Right kidney (tissue), 1 donor: Measurements from ENCODE around the gene KCNK18.
"Not testable (repeated sequence)": the region's sequence is repeated elsewhere in the genome, so short reads cannot be mapped to it uniquely, and the experiment has no call there.

Experiments
- DNase-seq: peaks from one replicate; pipeline ENCODE4 v3.0.0-alpha.2; 2016

Gene KCNK18

DNA sequence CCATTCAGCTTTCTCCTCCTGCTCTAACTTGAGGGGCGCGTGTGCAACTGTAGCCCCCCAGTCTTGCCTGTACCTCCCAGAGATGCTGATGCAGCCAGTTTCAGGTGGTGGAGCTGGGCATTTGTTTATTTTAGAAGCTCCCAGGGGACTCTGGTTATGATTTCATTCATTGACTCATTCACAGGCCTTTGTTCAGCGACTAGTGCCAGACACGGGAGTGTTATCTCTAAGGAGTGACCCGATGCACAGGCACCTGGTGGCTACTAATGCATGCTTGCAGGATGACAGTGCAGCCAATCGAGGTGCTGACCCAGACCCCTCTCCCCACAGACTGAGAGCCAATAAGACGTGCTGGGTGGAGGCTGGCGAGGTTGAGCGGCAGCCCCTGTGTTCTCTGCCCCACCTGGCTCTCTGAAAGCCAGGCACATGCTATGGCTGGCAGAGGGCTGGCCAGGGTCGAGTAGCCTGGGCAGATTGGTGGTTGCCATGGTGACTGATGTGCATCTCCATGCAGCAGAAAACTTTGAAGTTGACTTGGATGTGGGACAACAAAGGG is 23.9 kb downstream of the KCNK18 start:
- DNase-seq = no peak

DNA sequence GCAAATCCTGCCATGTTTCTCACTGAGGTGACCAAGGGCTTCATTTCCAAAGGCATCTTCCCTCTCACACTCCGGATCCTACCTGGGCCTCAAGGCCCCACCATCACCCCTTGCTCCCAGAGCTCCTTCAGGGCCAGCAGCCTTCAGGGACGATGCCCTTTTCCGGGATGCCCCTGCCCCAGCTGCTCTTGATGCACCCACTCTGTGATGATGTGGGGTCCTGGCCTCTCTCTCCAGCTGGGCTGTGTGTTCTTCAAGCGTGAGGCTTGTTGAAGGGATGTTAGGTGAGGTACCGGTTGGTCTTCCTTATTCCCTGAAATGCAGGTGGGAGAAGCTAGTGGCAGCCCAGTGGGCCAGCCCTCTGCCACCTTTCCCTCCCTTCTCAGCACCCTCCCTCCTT is 25.3 kb downstream of the KCNK18 start:
- no peak for DNase-seq

DNA sequence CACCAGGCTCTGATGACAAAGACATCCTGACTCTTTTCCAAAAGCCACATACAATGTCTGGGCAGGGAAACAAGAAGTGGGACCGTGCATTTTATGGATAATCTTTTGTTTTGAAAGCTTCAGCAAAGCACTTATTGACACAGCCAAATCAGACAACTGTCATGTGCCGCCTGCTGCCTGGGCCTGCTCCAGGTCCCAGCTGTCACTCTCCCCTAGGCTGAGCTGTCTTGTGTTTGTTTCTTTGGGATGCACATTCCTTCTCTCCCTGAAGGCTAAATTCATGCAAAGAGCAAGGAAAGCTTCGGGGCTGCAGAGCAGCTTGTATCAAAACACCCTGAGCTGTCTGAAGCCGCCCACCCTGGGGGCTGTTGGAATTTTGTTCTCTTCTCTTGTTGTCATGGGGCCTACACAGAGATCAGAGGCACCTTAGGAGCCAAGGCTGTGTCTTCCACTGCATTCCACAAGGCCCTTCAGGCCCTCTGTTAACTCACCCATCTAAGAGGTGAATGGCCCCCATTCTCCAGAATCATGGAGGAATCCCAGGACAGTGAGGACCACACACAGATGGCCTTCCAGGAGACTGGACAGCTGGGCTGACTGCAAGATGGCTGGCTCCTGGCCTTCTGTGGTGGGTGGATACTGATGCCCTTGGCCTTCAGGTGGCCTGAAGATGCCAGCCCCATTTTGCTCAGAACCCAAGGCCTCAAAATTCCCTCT is 25.8 kb downstream of the KCNK18 start:
- no peak for DNase-seq

DNA sequence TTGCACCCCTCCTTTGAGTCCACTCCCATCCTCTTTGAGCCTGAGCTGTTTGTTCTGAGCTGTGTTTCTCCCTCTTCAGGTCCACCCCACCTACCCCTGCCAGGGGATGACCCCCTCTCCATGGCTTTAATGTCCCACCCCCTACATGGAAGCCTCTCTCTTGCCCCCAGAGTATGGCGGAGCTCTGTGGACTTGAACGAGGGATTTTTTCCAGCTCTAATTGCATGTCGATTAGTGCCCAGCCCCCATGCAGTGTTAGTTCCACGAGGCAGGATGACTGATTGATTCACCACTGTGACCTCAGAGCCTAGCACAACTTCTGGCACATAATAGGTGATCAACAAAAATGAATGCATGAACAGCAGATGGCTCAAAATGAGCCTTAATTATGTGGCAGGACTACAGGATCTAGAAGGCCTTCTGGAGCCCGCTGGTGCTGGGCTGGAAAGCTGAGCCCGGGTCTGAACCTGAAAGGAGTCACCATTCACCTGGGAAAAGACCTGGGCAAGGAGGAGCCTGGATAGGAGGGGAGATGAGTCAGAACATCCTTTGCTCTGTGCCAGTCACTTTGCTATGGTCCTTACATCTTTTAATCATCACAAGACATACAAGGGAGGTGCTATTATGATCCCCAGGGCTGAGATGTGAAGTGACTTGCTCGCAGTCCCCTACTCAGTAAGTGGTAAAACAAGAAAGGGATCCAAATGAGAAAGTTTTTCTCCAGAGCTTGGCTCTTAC is 26.6 kb downstream of the KCNK18 start:
- DNase-seq = no peak

DNA sequence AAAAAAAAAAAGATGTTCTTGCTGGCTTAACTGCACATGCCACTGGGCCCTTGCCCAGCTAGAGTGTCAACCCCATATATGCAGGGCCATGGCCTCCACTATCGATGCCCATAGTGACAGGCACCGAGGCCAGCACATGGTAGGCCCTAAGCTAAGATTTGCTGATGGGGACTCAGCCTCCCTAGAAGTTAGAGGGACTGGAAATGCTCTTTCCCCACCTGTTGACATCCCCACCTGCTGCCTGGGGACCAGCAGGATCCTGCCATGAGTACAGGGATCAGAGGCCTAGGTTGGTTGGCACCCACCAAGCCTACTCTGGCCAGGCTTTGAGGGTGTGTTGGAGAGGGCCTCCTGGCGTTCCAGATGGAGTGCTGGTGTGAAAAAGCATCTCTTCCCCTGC is 27.6 kb downstream of the KCNK18 start:
- no peak for DNase-seq

DNA sequence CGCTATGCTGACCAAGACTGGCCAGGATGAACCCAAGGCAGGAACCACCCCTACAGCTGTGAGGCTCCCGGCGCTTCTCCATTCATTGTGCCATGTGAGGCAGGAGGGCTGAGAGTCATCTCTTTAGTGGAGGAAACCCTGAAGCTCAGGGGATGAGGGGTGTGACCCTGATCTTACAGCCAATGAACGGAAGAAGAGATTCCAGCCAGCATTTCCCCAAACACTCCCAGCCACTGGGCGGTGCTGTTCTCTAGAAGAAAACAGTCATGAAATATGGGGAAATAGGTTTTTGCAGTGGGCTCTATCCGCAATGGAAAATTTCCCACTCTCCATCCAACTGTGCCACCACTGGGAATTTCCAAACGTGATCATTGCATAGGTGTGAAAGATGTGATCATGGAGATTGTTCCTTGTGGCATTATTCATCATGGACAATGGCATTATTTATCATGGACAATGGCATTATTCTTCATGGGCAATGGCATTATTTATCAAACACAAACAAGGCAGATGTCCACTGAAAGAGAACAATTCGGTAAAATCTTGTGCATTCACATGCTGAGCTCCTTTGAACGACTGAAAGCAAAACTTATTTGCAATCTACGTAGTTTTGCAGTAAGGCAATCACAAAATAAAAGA is 29.6 kb downstream of the KCNK18 start:
- DNase-seq = no peak

DNA sequence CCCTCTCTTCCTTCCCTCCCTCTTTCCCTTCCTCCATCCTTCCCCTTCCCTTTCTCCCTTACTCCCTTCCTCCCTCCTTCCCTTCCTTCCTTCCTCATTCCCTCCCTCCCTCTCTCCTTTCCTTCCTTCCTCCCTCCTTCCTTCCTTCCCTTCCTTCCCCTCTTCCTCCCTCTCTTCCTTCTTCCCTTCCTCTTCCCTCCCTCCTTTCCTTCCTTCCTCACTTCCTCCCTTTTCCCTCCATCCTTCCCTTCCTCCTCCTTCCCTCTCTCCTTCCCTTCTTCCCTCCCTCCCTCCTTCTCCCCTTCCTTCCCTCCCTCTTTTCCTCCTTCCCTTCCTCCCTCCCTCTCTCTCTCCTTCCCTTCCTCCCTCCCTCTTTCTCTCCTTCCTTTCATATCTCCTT is 30.9 kb downstream of the KCNK18 start:
- no peak for DNase-seq

DNA sequence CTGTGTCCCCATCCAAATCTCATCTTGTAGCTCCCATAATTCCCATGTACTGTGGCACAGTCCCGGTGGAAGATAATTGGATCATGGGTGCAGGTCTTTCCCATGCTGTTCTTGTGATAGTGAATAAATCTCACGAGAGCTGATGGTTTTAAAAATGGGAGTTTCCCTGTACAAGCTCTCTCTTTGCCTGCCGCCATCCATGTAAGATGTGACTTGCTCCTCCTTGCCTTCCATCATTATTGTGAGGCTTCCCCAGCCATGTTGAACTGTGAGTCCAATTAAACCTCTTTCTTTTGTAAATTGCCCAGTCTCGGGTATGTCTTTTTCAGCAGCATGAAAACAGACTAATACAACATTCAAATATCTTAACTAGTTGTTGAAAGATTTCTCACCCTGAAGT is 32.8 kb downstream of the KCNK18 start:
- not testable (repeated sequence) for DNase-seq

DNA sequence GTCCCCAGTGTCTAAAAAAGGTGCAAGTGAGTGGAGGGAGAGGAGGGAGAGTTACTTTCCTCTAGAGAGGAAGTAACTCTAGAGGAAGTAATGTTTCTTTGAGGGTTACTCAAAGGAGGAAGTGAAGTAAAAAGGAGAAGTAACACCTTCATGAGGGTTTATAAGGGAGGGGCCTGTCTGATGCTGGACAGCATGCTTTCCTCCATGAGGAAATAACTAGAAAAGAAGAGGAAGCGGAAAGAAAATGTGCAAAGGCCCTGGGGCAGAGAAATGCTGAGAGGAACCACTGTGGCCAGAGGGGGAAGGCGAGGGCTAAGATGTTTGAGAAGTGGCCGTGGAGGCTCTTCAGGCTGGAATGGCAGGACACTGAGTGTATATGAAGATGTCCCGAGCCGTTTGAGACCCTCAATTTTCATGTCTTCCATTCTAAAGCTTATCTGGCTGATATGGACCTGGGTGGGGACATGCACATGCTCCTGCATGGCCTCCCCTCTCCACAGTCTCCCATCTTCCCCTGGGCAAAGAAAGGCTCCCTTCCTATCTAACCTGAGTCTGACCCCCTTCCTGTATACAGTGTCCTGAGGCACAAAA is 40.2 kb downstream of the KCNK18 start:
- DNase-seq = no peak

DNA sequence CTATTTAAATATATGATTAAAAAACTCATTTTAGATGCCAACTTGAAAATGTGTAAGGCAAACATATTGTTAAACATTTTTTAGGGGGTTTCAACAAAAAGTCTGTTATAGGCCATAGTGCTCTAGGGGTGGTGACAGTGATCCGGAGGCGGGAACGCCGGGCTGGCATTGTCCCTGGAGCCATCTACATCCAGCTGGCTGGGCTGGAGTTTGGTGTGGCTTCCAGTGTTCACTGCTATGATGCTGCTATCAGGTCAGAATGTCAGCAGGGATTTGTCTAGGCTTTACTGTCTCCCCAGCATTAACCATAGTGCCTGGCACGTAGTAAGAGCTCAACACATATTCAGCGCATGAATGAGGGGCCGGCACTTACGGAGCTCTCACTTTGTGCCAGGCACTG is 41.8 kb downstream of the KCNK18 start:
- DNase-seq = no peak

DNA sequence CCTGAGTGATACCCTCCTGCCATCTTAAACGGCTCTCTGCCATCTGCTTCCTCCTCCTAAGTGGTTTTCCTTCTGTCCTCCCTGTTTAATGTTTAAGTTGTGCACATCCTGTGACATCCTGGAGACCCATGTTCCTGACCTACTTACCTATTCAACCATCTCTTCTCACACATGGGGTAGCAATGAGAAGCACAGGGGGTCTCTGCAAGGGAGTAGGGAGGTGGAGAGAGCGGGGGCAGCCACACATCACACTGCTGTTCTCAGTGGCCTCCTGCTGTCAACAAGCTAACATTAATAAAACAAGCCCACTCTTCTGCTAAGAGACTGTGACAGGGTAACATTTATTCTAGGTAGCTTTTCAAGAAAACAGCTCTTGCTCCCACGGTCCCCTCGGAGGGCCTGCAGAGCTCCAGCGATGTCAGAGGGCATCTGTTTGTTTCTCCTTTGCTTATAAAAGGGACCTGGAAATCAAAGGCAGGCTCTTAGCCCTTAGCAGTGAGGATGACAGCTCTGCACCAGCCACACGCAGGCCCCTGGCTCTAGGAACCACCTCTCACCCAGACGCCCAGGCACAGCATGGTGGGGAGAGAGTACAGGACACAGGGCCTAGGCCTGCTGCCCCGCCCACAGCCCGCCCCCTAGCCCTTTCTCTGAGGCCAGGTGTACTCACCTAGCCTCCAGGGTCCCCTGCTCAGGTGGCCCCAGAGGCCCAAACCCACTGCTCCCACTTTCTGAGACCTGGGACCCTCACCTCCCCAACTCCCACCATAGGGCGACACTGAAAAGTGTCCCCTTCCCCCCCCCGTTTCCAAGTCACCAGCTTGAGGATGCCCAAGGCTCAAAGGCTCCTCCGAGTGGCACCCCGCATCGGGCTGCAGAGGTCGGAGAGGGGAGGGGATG is 42.7 kb downstream of the KCNK18 start:
- no peak for DNase-seq

DNA sequence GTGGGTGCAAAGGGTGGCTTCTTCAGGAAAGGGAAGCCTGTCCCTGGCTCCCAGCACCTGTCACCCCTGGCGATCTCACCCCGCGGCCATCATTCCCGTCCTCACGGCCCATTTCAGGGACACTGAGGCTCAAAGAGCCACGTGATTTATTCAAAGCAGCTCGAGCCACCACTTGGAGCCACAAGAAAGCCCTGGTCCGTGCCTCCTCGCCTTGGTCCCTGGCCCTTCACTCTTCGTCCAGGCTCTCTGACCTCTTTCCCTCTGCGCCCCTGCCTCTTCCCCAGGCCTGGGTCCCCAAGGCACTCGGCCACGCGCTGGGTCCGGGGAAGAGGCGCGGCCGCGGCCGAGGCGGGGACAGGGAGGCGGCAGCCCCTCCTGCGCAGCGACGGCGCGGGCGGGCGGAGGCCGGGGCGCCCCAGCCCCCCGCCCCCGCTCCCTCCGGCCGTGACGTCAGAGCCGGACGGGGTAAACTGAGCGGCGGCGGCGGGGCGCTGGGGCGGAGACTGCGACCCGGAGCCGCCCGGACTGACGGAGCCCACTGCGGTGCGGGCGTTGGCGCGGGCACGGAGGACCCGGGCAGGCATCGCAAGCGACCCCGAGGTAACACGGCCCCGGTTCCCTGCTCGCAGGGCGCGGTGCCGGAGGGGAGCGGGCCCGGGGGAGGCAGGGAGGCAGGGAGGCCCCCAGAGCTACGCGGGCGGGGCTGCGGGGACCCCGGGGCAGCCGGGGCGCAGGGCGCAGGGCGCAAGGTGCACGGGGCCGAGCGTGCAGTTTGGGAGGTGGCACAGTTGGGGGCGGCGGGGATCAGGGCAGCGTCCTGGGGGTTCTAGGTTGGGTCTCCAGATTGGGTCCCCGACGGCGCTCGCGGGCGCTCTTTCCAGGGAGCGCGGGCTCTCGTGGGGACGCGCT is 43.6 kb downstream of the KCNK18 start, which contains the start of gene SLC18A2:
Gene SLC18A2, plus strand, starts transcription at position 494 of the 909 bp plus-strand sequence. CDS start 580 bp downstream, outside the sequence.
- DNase-seq = peak; percentile 40

DNA sequence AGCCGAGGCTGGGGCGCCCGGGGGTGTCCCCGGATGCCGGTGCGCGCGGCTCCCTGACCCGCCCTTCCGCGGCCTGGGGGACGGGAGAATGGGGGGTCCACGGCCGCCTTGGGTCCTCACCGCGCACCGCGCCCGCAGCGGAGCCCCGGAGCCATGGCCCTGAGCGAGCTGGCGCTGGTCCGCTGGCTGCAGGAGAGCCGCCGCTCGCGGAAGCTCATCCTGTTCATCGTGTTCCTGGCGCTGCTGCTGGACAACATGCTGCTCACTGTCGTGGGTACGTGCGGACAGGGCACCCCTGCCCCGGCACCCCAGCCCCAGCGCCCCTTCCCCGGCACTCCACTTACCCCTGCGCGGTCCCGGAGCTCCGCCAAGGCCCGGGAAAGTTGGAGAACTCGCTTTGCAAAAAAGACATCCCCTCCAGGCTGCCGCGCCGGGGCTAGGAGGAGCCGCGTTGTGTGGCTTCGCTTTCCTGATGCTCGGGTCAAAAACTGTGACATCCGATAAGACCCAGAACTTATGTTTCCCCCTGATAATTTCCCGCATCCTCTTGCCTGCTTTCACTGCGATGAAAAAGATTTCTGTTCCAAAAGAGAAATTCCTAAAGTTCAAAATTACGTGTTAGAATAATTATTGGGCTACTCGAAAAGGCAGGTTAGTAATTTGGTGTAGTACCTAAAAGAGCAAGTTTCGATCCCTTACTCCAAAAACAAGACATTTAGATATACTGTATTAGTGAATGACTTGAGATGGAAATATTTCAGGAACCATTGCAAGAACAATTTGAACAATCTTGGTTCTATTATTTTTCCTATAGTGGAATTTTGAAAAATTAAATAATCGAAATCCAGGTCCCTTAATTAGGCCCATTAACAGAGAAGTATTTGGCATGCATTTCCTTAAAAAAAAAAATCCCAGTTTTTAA is 44.5 kb downstream of the KCNK18 start:
- peak; percentile 46 for DNase-seq

DNA sequence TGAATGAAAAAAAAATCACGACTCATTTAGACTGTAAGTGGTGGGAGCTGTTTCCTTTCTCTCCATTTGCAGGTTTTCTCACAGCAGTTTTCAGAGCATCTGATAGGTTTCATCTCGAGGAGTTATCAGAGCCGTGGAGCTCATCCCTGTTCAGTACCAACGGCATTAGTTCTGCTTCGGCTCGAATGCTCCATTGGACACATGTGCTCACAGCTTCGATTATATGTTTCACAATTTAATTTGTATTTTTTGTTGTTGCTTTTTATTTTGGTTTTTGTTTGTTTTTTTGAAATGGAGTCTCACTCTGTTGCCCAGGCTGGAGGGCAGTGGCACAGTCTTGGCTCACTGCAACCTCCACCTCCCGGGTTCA is 45.2 kb downstream of the KCNK18 start:
- DNase-seq = no peak

DNA sequence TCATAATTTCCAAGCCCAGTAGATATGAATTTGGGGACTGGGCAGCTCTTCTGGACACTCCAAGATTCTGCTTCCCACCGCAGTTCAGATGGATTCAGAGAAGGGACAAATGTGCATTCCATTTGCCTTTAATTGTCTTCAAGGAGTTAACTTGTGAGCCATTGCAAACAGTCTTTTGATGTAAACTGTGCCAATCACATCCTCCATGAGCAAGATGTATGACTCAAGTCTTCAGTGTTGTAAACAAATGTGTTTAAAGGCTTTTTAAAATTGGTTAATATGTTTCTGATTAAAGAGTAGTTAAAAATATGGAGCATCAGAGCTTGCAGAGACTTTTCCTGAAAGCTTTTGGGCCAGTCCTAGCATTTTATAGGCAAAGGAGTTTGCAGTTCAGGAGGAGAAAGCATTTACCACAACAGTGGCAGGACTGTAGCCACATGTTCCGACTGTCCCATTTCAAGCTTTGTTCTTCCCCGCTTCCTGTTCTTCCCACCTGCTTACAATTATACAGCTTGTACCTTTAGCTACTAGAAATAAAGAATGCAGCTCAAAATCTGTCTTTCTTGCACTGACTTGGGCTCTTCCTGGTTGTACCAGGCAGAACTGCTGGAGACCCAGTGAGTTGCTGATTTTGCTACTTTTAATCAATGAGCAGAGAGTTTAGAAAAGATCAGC is 49.8 kb downstream of the KCNK18 start:
- no peak for DNase-seq

DNA sequence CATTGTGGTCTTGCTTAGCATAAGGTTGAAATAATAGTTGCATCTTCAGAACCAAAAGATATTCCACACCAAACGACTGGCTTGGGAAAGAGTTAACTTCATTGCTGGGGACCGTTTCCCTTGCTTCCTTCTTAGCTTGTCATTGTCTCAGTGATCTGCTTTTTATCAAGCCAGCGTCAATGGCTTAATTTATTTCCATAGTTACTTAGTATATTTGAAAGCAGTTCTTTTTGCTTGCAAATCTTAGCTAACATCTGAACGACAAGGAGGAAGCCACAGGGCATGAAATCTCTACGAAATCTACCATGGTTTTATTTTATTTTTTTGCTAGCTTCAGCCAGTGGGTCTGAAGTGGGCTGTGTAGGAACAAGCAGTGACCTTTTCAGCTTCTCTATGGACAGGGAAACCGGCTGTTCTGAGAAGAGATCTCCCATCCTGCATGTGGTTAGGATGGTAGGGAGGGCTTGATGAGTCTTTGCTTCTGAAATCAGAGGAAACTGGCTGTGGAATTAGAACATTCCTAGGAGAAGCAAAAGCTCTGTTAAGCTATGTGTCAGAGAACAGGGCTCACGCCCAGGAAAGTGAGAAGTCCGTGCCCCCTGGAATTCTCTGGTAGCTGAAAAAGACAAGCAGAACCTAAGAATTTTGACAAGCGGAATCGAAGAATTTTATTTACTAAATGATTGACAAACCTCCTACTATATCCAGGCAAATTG is 51.6 kb downstream of the KCNK18 start:
- DNase-seq = no peak

DNA sequence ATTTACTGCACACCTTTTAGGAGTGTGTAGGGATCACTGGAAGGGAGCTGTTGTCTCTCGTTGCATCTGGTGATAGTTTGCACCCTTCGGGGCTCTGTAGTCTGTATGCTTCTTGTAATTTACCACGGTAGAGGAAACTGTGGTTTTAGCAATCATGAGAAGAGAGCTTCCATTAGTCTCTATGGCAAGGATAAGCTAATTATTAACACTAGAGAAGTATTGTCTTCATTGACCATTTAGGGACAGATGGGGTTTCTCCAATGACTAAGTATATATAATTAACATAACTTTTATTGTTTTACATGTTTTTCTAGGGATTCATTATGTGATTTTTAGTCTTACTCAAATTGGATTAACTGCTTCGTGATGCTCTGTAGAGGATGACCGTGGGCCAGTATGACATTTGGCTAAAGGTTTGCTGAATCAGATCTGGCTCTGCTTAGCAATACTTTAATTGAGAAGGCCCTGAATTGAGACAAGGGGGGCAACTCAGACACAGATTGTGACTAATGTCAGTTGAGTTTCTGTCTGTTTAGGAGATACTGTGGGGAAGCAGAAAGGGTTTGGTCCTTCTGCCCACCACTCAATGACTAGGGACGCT is 52.3 kb downstream of the KCNK18 start:
- DNase-seq = no peak

DNA sequence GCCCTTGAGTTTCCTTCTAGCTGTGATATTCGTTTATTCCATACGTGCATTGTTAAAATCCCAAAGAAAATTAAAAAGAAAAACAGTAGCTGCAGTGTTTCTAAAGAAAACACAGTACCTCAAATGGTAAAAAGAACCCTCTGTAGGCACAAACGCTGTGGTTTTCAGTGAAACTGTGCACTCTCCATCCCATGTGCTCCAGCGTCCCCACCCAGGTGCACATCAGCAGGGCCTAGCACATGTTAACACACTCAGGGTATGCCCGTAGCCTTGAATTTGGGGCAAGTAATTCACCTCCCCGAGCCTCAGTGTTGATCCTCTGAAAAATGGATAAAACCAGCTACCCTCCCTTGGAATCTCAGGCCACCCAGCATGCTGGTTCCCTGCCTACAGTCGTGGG is 53.1 kb downstream of the KCNK18 start:
- no peak for DNase-seq
